HG03558 (cell line): Measurements from ENCODE around the gene ZNF284.
A peak's percentile ranks its signal among the peaks of the same experiment; 100 is the strongest.

Experiments used
- ATAC-seq: cut with Tn5 transposase; IDR thresholded peaks from one replicate; pipeline ENCODE4 v1.9.1; 2021; ENCODE audit warnings: moderate number of reproducible peaks; ENCODE audit not compliant: unreplicated experiment; ENCODE audit errors: extremely low read depth

ZNF284 gene

GRCh38 chr19:44071824-44072542, at the start of gene ZNF284:
Gene ZNF284, plus strand, starts transcription at chr19:44072159. Its CDS starts 4,231 bp downstream, at chr19:44076390.
- ATAC-seq: peak; percentile 84

DNA sequence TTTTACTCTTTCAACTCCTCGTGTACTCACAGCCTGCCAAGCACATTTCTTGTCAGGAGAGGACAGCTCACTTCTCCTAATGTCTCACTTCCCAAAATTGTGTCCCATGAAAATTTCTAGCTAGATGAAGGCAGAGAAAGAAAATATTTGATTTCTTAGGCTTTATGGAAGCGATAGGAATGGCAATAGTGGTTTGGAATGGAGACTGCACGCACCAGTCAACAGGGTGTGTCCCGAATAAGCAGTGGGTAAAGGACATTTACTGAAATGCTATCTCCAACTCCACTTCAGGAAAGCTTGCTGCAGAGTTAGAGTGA, 47.1 kb upstream of the ZNF284 start:
- no peak for ATAC-seq

- ATAC-seq: no peak
Measured at GRCh38 chr19:44025217-44025936, 46.6 kb upstream of the ZNF284 start, which contains the start of gene ZNF222. Gene ZNF222, plus strand, starts transcription at chr19:44025379. Its CDS starts 58 bp downstream, at chr19:44025437.

GRCh38 chr19:44026622-44027021, 45.3 kb upstream of the ZNF284 start:
- ATAC-seq: no peak

DNA sequence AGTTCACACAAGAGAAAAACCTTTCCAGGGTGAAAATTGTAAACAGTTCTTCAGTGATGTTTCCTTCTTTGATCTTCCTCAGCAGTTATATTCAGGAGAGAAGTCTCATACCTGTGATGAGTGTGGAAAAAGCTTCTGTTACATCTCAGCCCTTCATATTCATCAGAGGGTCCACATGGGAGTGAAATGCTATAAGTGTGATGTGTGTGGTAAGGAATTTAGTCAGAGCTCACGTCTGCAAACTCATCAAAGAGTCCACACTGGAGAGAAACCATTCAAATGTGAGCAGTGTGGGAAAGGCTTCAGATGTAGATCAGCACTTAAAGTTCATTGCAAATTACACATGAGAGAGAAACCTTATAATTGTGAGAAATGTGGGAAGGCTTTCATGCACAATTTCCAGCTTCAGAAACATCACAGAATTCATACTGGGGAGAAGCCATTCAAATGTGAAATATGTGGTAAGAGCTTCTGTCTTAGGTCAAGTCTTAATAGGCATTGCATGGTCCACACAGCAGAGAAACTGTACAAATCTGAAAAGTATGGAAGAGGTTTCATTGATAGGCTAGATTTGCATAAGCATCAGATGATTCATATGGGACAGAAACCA, 39.9 kb upstream of the ZNF284 start:
- no peak for ATAC-seq

GRCh38 chr19:44042147-44042546, 29.8 kb upstream of the ZNF284 start:
- no peak for ATAC-seq

- ATAC-seq: no peak
Measured at GRCh38 chr19:44050740-44051649, 21.0 kb upstream of the ZNF284 start.

DNA sequence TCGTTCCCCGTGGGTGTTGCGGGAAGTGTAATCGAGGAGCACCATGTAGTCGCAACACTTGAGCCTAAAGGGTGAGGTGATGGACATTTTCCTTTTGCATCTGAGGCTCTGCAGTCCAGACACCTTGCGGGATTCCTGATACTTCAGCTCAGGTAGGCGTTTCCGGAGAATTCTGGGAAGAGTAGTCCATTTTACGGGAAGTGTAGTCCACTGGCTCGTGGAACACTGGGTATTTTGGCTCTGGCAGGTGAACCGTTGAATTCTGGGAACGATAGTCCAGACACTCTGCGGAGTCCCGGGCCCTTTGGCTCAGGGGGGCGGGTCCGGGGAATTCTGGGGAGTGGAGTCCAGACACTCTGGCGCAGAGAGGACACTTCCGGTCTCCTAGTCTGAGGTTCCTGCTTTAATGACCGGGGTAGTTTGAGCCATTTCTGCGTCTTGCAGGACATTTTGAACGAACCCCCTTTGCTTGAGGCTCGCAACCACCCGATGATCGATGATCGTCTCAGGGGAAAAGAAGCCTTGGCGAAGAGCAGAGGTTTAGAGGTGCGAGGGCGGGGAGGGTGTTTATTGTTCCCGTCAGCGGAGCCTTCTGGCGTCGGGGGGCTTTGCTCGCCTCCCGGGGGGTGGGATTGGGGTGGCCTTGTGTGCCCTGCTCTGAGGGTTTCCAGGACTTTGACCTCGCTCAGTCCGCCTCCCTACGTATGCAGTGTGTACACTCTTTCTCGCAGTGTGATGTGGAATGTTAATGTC, 20.1 kb upstream of the ZNF284 start, which contains the start of gene ZNF223:
ZNF223 (plus strand) TSS at position 387 of the 753 bp plus-strand sequence. CDS start 3,141 bp downstream, outside the sequence.
- ATAC-seq: no peak

DNA sequence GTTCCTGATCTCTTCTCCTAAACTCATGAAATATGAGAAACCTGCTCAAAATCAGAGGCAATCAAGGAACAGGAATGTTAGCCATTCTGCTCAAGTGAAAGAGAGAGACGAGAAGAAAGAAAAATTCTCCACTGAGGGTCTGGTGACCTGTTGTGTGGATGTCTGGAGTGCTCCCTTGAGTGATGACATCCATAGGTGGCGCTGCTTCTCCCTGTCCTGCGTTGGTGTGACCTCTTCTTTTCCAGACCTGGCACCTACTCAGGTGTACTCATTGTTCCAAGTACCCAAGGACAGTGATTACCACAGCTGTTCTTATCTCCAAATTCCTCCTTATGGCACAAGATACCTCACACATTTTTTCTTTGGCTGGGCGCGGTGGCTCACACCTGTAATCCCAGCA, 16.1 kb upstream of the ZNF284 start:
- no peak for ATAC-seq

GRCh38 chr19:44059229-44059628, 12.7 kb upstream of the ZNF284 start:
- ATAC-seq: no peak

DNA sequence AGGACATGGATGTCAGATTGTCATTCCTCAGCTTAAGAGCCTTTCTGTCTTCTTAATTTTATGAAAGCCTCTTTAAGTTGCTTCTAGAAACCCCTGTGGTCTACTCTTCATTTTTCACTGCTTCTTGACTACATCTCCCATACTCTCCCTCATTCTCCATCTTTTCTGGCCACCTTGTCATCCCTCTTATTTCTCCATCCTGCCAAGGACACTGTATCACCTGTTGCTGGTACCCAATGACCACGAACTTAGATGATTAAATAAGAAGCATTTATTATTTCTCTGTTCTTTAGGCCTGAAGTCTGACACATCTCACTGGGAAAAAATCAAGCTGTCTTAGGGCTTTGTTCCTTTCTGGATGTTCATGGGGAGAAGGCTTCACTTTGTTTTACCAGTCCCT, 10.9 kb upstream of the ZNF284 start:
- no peak for ATAC-seq

DNA sequence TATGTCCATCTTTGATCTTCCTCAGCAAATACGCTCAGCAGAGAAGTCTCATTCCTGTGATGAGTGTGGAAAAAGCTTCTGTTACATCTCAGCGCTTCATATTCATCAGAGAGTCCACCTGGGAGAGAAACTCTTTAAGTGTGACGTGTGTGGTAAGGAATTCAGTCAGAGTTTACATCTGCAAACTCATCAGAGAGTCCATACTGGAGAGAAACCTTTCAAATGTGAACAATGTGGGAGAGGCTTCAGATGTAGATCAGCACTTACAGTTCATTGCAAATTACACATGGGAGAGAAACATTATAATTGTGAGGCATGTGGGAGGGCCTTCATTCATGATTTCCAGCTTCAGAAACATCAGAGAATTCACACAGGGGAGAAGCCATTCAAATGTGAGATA, 5.7 kb upstream of the ZNF284 start:
- no peak for ATAC-seq

DNA sequence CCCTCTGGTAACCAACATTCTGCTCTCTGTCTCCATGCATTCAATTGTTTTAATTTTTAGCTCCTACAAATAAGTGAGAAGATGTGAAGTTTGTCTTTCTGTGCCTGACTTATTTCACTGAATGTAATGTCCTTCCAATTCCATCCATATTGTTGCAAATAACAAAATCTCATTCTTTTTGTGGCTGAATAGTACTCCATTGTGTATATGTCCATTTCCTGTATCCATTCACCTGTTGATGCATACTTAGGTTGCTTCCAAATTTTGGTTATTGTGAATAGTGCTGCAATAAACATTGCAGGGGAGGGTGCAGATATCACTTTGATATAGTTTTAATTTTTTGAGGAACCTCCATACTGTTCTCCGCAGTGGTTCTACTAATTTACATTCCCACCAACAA, 2.5 kb upstream of the ZNF284 start:
- ATAC-seq: no peak

GRCh38 chr19:44072543-44073401, 813 bp downstream of the ZNF284 start:
- no peak for ATAC-seq

- no peak for ATAC-seq
Measured at GRCh38 chr19:44076325-44076724, 4.4 kb downstream of the ZNF284 start.

GRCh38 chr19:44092108-44092507, 20.1 kb downstream of the ZNF284 start:
- ATAC-seq: no peak

DNA sequence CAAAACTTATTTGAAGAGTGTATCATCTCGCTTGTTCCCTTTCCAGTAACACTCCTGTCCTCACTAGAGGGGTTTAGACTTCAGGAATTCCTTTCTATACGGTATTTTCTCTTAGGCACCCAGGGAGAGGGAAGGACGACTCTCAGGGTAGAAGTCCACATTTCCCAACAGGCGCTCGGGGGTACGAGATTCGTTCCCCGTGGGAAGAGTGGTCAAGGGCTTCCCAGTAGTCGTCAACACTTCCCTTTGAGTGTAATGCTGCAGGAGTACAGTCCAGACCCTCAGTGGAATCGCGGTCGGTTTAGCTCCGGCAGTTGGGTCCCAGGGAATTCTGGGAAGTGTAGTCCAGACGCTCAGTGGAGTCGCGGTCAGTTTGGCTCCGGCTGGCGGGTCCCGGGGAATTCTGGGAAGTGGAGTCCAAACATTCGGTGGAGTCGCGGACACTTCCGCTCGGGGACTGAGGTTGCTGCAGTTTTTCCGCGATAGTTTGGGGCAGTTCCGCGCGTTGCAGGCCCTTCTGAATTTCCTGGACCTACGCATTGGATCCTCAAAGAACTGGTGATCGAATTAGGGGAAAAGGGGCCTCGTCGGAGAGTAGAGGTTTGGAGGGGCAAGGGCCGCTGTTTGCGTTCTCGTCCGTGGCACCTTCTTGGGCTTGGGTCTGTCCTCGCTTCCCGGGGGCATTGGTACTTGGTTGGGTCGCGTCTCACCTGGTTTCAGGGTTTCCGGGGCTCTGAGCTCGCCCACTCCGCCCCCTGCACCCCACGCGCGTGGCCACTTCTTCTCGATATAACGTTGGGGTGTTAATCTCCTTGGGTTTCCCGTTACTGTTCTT, 22.2 kb downstream of the ZNF284 start, which contains the start of gene ZNF224:
ZNF224 (plus strand) TSS at position 431 of the 835 bp plus-strand sequence. CDS start 3,513 bp downstream, outside the sequence.
- ATAC-seq: peak; percentile 52

DNA sequence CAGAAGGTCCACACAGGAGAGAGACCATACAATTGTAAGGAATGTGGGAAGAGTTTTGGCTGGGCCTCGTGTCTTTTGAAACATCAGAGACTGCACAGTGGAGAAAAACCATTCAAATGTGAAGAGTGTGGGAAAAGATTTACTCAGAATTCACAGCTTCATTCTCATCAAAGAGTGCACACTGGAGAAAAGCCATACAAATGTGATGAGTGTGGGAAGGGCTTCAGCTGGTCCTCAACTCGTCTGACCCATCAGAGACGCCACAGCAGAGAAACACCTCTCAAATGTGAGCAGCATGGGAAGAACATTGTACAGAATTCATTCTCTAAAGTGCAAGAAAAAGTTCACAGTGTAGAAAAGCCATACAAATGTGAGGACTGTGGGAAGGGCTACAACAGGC, 35.8 kb downstream of the ZNF284 start:
- no peak for ATAC-seq
